ENCODE measurements around the gene SWI5. TPM values are rescaled to one million over a fixed set of nuclear protein-coding genes. Genes with fewer than 3 reads are reported as not detected.
A peak's percentile ranks its signal among the peaks of the same experiment; 100 is the strongest.

Gene SWI5
- total RNA-seq, 1 experiment from 2014 or later: 22.4 TPM

DNA sequence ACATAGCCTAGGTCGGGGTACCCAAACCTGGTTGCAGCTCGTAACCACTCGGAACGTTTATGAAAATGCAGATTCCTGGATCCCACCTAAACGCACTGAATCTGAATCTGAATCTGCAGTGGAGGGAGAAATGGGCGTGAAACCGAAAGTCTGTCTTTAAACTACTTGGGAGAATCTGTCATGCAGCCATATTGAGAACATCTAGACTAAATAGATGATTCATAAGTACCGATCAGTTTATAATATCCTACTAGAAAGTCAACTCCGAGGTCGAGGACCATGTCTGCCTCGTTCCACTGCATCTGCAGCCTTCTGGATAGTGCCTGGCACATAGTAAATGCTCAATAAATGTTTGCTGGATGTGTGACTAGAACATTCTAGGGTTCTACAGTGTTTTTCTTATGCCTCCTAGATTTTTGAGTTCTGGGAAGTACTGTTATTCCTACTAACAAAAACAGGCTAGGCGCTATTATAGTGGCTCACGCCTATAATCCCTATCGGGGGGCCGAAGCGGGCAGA, 47.2 kb downstream of the SWI5 start:
- Histone ChIP-seq H3K27ac (ENCODE audit: low read depth, low read length) (peak overlapping the region; percentile 93), H3K36me3 (ENCODE audit: control insufficient read depth in 1 of 2, insufficient read depth in 2 of 2, low read length in 2 of 2) (peaks cover 6 to 16% of the 10 kb centered on the region in 2 experiments; a peak in 3 of 4 replicates), H3K9me3 (ENCODE audit: control insufficient read depth in 1 of 2, insufficient read depth in 1 of 2, low read depth in 1 of 2, low read length in 2 of 2) (no peaks in the 10 kb centered on the region), H3K27me3 (ENCODE audit: insufficient read depth, low read length) (no peaks in the 10 kb centered on the region), H3K4me1 (ENCODE audit: control insufficient read depth in 1 of 2, insufficient read depth in 2 of 2, low read length in 2 of 2) (peaks cover 13 to 26% of the 10 kb centered on the region in 2 experiments), H3K4me3 (replicated peaks in 1 of 2; ENCODE audit: low read depth in 1 of 2, low read length in 2 of 2) (peak overlapping the region; percentile 99 to 100), H2AFZ (ENCODE audit: low read depth, low read length, poor library complexity, severe bottlenecking) (no peak overlapping the region), H4K20me1 (ENCODE audit: insufficient read depth) (no peaks in the 10 kb centered on the region), H3K9me2 (ENCODE audit: insufficient read depth) (no peaks in the 10 kb centered on the region), H3K79me2 (ENCODE audit: insufficient read depth, low read length) (peaks cover 38% of the 10 kb centered on the region), H3K9ac (ENCODE audit: low read length) (peak overlapping the region; percentile 85), H3K4me2 (ENCODE audit: low read length) (peak overlapping the region; percentile 89)
- no peak for ATAC-seq
- CTCF ChIA-PET: no interaction called here
- no peak for DNase-seq (ENCODE audit: low read depth, low spot score)
- RAD21 ChIA-PET (ENCODE audit: low non-redundant PET in 1 of 2, low total read pairs in 2 of 2, uncharacterized antibody in 2 of 2, unreplicated experiment in 2 of 2): no interaction called here
- POLR2A ChIA-PET: no interaction called here
- TF ChIP-seq SRF (IDR thresholded peaks at IDR 0.05; ENCODE audit: low read depth) (no peak), POLR2AphosphoS5 (IDR thresholded peaks at IDR 0.05; ENCODE audit: low read depth, low read length) (no peak), SIN3A (IDR thresholded peaks at IDR 0.05; ENCODE audit: low read depth) (no peak), CEBPB (IDR thresholded peaks at IDR 0.05; ENCODE audit: low read depth) (no peak), EZH2 (IDR thresholded peaks at IDR 0.05) (no peak), EZH2phosphoT487 (IDR thresholded peaks at IDR 0.05; ENCODE audit: borderline replicate concordance) (no peak), FOSL1 (IDR thresholded peaks at IDR 0.05; ENCODE audit: low read depth) (no peak), POLR2A (IDR thresholded peaks at IDR 0.05; ENCODE audit: borderline replicate concordance, extremely low read depth, insufficient read depth, insufficient read length) (no peak), EGR1 (IDR thresholded peaks at IDR 0.05; ENCODE audit: low read depth) (no peak), YY1 (IDR thresholded peaks at IDR 0.05; ENCODE audit: extremely low read depth, insufficient replicate concordance, low read depth, low read length) (no peak), TCF7L2 (IDR thresholded peaks at IDR 0.05; ENCODE audit: borderline replicate concordance, extremely low read depth, insufficient read depth, insufficient read length) (no peak), SP1 (IDR thresholded peaks at IDR 0.05; ENCODE audit: low read depth) (no peak), CBX3 (IDR thresholded peaks at IDR 0.05; ENCODE audit: low read depth) (no peak), RAD21 (IDR thresholded peaks at IDR 0.05; ENCODE audit: low read depth) (no peak)
- TF ChIP-seq, protein P1, sequence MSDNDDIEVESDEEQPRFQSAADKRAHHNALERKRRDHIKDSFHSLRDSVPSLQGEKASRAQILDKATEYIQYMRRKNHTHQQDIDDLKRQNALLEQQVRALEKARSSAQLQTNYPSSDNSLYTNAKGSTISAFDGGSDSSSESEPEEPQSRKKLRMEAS (IDR thresholded peaks at IDR 0.05): no peak
- TF ChIP-seq, protein P2, sequence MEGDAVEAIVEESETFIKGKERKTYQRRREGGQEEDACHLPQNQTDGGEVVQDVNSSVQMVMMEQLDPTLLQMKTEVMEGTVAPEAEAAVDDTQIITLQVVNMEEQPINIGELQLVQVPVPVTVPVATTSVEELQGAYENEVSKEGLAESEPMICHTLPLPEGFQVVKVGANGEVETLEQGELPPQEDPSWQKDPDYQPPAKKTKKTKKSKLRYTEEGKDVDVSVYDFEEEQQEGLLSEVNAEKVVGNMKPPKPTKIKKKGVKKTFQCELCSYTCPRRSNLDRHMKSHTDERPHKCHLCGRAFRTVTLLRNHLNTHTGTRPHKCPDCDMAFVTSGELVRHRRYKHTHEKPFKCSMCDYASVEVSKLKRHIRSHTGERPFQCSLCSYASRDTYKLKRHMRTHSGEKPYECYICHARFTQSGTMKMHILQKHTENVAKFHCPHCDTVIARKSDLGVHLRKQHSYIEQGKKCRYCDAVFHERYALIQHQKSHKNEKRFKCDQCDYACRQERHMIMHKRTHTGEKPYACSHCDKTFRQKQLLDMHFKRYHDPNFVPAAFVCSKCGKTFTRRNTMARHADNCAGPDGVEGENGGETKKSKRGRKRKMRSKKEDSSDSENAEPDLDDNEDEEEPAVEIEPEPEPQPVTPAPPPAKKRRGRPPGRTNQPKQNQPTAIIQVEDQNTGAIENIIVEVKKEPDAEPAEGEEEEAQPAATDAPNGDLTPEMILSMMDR (IDR thresholded peaks at IDR 0.05 in 2 of 3, conservative IDR thresholded peaks at IDR 0.05 in 1 of 3; ENCODE audit: borderline replicate concordance in 1 of 3, insufficient read depth in 1 of 3, low read depth in 2 of 3, low read length in 2 of 3): no peak
- TF ChIP-seq, protein P3, sequence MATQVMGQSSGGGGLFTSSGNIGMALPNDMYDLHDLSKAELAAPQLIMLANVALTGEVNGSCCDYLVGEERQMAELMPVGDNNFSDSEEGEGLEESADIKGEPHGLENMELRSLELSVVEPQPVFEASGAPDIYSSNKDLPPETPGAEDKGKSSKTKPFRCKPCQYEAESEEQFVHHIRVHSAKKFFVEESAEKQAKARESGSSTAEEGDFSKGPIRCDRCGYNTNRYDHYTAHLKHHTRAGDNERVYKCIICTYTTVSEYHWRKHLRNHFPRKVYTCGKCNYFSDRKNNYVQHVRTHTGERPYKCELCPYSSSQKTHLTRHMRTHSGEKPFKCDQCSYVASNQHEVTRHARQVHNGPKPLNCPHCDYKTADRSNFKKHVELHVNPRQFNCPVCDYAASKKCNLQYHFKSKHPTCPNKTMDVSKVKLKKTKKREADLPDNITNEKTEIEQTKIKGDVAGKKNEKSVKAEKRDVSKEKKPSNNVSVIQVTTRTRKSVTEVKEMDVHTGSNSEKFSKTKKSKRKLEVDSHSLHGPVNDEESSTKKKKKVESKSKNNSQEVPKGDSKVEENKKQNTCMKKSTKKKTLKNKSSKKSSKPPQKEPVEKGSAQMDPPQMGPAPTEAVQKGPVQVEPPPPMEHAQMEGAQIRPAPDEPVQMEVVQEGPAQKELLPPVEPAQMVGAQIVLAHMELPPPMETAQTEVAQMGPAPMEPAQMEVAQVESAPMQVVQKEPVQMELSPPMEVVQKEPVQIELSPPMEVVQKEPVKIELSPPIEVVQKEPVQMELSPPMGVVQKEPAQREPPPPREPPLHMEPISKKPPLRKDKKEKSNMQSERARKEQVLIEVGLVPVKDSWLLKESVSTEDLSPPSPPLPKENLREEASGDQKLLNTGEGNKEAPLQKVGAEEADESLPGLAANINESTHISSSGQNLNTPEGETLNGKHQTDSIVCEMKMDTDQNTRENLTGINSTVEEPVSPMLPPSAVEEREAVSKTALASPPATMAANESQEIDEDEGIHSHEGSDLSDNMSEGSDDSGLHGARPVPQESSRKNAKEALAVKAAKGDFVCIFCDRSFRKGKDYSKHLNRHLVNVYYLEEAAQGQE (IDR thresholded peaks at IDR 0.05; ENCODE audit: low read depth): no peak
- TF ChIP-seq, protein P4, sequence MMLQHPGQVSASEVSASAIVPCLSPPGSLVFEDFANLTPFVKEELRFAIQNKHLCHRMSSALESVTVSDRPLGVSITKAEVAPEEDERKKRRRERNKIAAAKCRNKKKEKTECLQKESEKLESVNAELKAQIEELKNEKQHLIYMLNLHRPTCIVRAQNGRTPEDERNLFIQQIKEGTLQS (IDR thresholded peaks at IDR 0.05): no peak
- TF ChIP-seq, protein P5, sequence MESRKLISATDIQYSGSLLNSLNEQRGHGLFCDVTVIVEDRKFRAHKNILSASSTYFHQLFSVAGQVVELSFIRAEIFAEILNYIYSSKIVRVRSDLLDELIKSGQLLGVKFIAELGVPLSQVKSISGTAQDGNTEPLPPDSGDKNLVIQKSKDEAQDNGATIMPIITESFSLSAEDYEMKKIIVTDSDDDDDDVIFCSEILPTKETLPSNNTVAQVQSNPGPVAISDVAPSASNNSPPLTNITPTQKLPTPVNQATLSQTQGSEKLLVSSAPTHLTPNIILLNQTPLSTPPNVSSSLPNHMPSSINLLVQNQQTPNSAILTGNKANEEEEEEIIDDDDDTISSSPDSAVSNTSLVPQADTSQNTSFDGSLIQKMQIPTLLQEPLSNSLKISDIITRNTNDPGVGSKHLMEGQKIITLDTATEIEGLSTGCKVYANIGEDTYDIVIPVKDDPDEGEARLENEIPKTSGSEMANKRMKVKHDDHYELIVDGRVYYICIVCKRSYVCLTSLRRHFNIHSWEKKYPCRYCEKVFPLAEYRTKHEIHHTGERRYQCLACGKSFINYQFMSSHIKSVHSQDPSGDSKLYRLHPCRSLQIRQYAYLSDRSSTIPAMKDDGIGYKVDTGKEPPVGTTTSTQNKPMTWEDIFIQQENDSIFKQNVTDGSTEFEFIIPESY (IDR thresholded peaks at IDR 0.05; ENCODE audit: extremely low read depth, insufficient replicate concordance, low read length): no peak
- BruUV-seq (replicated peaks): TSS peak; percentile 69
- intact Hi-C loops (cut with micrococcal nuclease): loop anchor here (2.0 kb wide), 1 partner anchor 16 kb away; no protein-coding TSS in a partner anchor

Data from HCT116 (cell line).